Ascending aorta (tissue), 2 donors: ENCODE results near the gene RBM38. TPM values are rescaled to one million over a fixed set of nuclear protein-coding genes. Genes with fewer than 3 reads are reported as not detected.

Source experiments
- DNase-seq, 2 donors: peaks; one replicate each; pipeline ENCODE4 v3.0.0-alpha.2; 2019; ENCODE audit warnings: low spot score in 2 of 2
- H3K27ac ChIP-seq, 2 donors: fragments of 200-600 bp; sonication (generic); one replicate each; pipeline ENCODE4 v1.5.1; 2016 to 2017; ENCODE audit warnings: mild to moderate bottlenecking in 1 of 2
- H3K27me3 ChIP-seq: fragments of 200-600 bp; sonication (generic); one replicate; pipeline ENCODE4 v1.5.1; 2017
- H3K36me3 ChIP-seq, 2 donors: fragments of 200-600 bp; sonication (generic); one replicate each; pipeline ENCODE4 v1.5.1; 2016
- H3K4me1 ChIP-seq, 2 donors: fragments of 200-600 bp; sonication (generic); one replicate each; pipeline ENCODE4 v1.5.1; 2016 to 2017; ENCODE audit warnings: mild to moderate bottlenecking in 1 of 2
- H3K4me3 ChIP-seq, 2 donors: fragments of 200-600 bp; sonication (generic); one replicate each; pipeline ENCODE4 v1.5.1; 2016 to 2017; ENCODE audit warnings: mild to moderate bottlenecking in 1 of 2
- H3K9me3 ChIP-seq, 2 donors: fragments of 200-600 bp; sonication (generic); one replicate each; pipeline ENCODE4 v1.5.1; 2016
- intact Hi-C: fragments of 100-400 bp; cut with DNase I; formaldehyde crosslinking; loops from one replicate; pipeline ENCODE4 v1.15.1; 2023
- total RNA-seq: library from RNA; depleted of rRNA; stranded (reverse); fragments of >200 nt; gene quantifications from one replicate; pipeline ENCODE4 v1.1.0, GENCODE V29; 2016
- TF ChIP-seq, protein P1 (sequence below), 3 experiments: fragments of 200-600 bp in 2 of 3; fragments of 450-650 bp in 1 of 3; sonication (generic) in 2 of 3; IDR thresholded peaks; one replicate each; pipeline ENCODE4 v1.5.1; 2016 to 2019; ENCODE audit warnings: antibody characterized with exemption in 3 of 3, mild to moderate bottlenecking in 1 of 3, moderate library complexity in 1 of 3

RBM38 gene
- total RNA-seq, 1 donor from 2014 or later: 24.6 TPM

GRCh38 chr20:57395111-57395966, 4.1 kb downstream of the RBM38 start:
- TF ChIP-seq, protein P1, sequence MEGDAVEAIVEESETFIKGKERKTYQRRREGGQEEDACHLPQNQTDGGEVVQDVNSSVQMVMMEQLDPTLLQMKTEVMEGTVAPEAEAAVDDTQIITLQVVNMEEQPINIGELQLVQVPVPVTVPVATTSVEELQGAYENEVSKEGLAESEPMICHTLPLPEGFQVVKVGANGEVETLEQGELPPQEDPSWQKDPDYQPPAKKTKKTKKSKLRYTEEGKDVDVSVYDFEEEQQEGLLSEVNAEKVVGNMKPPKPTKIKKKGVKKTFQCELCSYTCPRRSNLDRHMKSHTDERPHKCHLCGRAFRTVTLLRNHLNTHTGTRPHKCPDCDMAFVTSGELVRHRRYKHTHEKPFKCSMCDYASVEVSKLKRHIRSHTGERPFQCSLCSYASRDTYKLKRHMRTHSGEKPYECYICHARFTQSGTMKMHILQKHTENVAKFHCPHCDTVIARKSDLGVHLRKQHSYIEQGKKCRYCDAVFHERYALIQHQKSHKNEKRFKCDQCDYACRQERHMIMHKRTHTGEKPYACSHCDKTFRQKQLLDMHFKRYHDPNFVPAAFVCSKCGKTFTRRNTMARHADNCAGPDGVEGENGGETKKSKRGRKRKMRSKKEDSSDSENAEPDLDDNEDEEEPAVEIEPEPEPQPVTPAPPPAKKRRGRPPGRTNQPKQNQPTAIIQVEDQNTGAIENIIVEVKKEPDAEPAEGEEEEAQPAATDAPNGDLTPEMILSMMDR (IDR thresholded peaks at IDR 0.05): no peak
- peak in 1 of 2 donors; percentile 90 for DNase-seq
- Histone ChIP-seq H3K27ac (peak overlapping the region; percentile 82 to 91), H3K36me3 (peaks cover 15 to 22% of the 10 kb centered on the region in 2 donors), H3K9me3 (no peaks in the 10 kb centered on the region), H3K4me1 (peaks cover 12 to 69% of the 10 kb centered on the region in 2 donors), H3K4me3 (peak overlapping the region; percentile 3 to 36), H3K27me3 (no peaks in the 10 kb centered on the region)
- intact Hi-C loops: loop anchor here (2.0 to 10.0 kb wide), 4 partner anchors 13 to 299 kb away; no protein-coding TSS in a partner anchor

- H3K36me3 ChIP-seq: peaks cover 21 to 32% of the 10 kb centered on the region in 2 donors
- H3K27ac ChIP-seq: peak overlapping the region; percentile 82 to 91
Observed at GRCh38 chr20:57396212-57396983, 5.2 kb downstream of the RBM38 start.

GRCh38 chr20:57396984-57397692, 5.9 kb downstream of the RBM38 start:
- H3K4me1 ChIP-seq: peaks cover 12 to 67% of the 10 kb centered on the region in 2 donors
- H3K36me3 ChIP-seq: peaks cover 24 to 38% of the 10 kb centered on the region in 2 donors
- DNase-seq: no peak
- intact Hi-C loops: loop anchor here (10.0 kb wide), 2 partner anchors 258 to 298 kb away; no protein-coding TSS in a partner anchor
- H3K27me3 ChIP-seq: no peaks in the 10 kb centered on the region
- no peak overlapping the region for H3K27ac ChIP-seq
- no peak overlapping the region for H3K4me3 ChIP-seq
- TF ChIP-seq, protein P1 (IDR thresholded peaks at IDR 0.05): no peak
- H3K9me3 ChIP-seq: no peaks in the 10 kb centered on the region

More at GRCh38 chr20:57396212-57396983, 5.2 kb downstream of the RBM38 start:
- TF ChIP-seq, protein P1 (IDR thresholded peaks at IDR 0.05): no peak
- Histone ChIP-seq H3K9me3 (no peaks in the 10 kb centered on the region), H3K27me3 (no peaks in the 10 kb centered on the region), H3K4me3 (peak overlapping the region; percentile 3 to 6), H3K4me1 (peaks cover 12 to 67% of the 10 kb centered on the region in 2 donors)
- intact Hi-C loops: loop anchor here (10.0 kb wide), 2 partner anchors 258 to 298 kb away; no protein-coding TSS in a partner anchor
- DNase-seq: no peak

DNA sequence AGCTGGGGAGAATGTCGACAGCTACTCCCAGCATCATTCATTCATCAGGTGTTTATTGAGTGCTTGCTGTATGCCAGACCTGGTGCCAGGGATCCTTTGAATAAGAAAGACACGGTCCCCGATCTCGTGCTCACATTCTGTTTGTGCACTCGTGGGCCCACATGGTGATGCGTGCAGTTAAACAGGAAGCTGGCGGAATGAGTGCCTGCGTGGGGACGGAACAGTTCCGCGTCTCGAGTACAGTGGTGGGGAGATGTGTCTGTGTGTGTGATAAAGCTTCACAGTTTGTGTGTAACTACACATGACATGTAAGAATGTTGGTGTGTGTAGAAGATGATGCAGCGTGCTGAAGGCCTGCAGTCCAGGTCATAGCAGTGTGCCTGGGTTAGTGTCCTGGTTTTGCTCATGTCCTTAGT, 6.5 kb downstream of the RBM38 start:
- peaks cover 12 to 66% of the 10 kb centered on the region in 2 donors for H3K4me1 ChIP-seq
- peaks cover 29 to 44% of the 10 kb centered on the region in 2 donors for H3K36me3 ChIP-seq
- TF ChIP-seq, protein P1 (IDR thresholded peaks at IDR 0.05): no peak
- no peak overlapping the region for H3K4me3 ChIP-seq
- no peaks in the 10 kb centered on the region for H3K9me3 ChIP-seq
- H3K27me3 ChIP-seq: no peaks in the 10 kb centered on the region
- no peak for DNase-seq
- intact Hi-C loops: loop anchor here (10.0 kb wide), 2 partner anchors 257 to 297 kb away; no protein-coding TSS in a partner anchor
- H3K27ac ChIP-seq: no peak overlapping the region
